WERI-Rb-1 (cell line): ENCODE data around the gene DPF3.

Source experiments
- DNase-seq: peaks from one replicate; pipeline ENCODE4 v3.0.0-alpha.2; 2020
- H3K27ac ChIP-seq: fragments of 250-450 bp; sonication (Bioruptor Pico); 2 replicates; pipeline ENCODE4 v1.5.1; 2020; ENCODE audit warnings: mild to moderate bottlenecking, moderate library complexity
- H3K27me3 ChIP-seq: fragments of 250-450 bp; sonication (Bioruptor Pico); 2 replicates; pipeline ENCODE4 v1.5.1; 2021; ENCODE audit warnings: mild to moderate bottlenecking, low read depth, moderate library complexity; ENCODE audit not compliant: insufficient read depth, severe bottlenecking
- H3K36me3 ChIP-seq: fragments of 250-450 bp; sonication (Bioruptor Pico); 2 replicates; pipeline ENCODE4 v1.5.1; 2020; ENCODE audit warnings: mild to moderate bottlenecking, moderate library complexity
- H3K4me3 ChIP-seq: 2 replicates; pipeline ENCODE4 v1.5.1; 2011; ENCODE audit warnings: low read depth, mild to moderate bottlenecking, control low read depth, low read length
- H3K9me3 ChIP-seq: fragments of 250-450 bp; sonication (Bioruptor Pico); 2 replicates; pipeline ENCODE4 v1.5.1; 2021; ENCODE audit warnings: mild to moderate bottlenecking, moderate library complexity; ENCODE audit not compliant: severe bottlenecking
- CTCF ChIP-seq: IDR thresholded peaks from 2 replicates; pipeline ENCODE4 v1.5.1; 2011; ENCODE audit warnings: low read depth, mild to moderate bottlenecking, control low read depth, inconsistent platforms, low read length

DPF3 gene

DNA sequence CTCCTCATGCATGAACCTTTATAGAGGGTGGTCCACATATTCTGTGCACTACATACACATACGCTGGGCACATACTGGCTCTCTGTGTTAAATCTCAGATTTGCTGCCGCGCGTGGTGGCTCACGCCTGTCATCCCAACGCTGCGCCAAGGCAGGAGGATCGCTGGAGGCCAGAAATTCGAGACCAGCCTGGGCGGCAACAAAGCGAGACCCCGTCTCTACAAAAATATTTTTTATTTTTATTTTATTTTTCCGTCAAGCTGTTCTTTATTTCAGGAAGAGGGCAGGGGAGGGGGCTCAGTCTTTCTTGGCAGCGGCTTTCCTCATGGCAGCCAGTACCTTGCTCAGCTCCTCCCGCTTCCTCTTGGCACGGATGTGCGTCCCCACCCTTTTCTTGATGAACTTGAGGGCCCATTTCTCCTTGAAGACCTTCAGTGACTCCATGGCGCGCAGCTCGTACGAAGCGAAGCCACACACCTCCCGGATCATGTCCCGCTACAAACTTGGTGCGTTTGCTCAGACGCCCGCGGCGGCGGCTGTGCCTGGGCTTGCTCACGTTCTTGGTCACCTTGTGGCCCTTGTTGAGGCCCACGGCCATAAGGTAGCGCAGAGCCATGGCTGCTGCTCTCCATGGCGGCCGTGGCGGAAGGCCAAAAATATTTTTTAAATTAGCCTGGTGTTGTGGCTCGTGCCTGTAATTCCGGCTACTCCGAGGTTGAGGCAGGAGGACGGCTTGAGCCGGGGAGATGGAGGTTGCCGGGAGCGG is 35.6 kb upstream of the DPF3 start:
- TF ChIP-seq CTCF: no peak
- DNase-seq: no peak
- Histone ChIP-seq H3K4me3 (no peak overlapping the region), H3K27ac (no peak overlapping the region), H3K36me3 (peaks cover 3% of the 10 kb centered on the region; the same call in 1 of the 2 replicates), H3K9me3 (no peaks in the 10 kb centered on the region), H3K27me3 (no peaks in the 10 kb centered on the region)

GRCh38 chr14:72928872-72929271 is 35.0 kb upstream of the DPF3 start:
- DNase-seq: no peak

GRCh38 chr14:72926292-72927028 is 32.6 kb upstream of the DPF3 start, which contains the start of gene DCAF4:
Gene DCAF4 (plus strand): TSS chr14:72926464. CDS start chr14:72937979, 11,515 bp downstream.
- Histone ChIP-seq H3K9me3 (no peaks in the 10 kb centered on the region), H3K36me3 (peaks cover 3% of the 10 kb centered on the region; the same call in 1 of the 2 replicates), H3K4me3 (peak within 1 kb of the TSS; percentile 52), H3K27ac (peak within 1 kb of the TSS; percentile 81), H3K27me3 (no peaks in the 10 kb centered on the region)
- peak; percentile 99 for DNase-seq
- no peak for TF ChIP-seq CTCF

More at GRCh38 chr14:72928872-72929271, 35.0 kb upstream of the DPF3 start:
- no peak for TF ChIP-seq CTCF
- Histone ChIP-seq H3K27me3 (no peaks in the 10 kb centered on the region), H3K36me3 (peaks cover 3% of the 10 kb centered on the region; the same call in 1 of the 2 replicates), H3K27ac (no peak overlapping the region), H3K4me3 (no peak overlapping the region), H3K9me3 (no peaks in the 10 kb centered on the region)

- TF ChIP-seq CTCF: no peak
- no peak for DNase-seq
- peak overlapping the region; percentile 52 for H3K4me3 ChIP-seq
- H3K9me3 ChIP-seq: no peaks in the 10 kb centered on the region
- H3K27me3 ChIP-seq: no peaks in the 10 kb centered on the region
- no peak overlapping the region for H3K27ac ChIP-seq
- H3K36me3 ChIP-seq: peaks cover 3% of the 10 kb centered on the region; the same call in 1 of the 2 replicates
Observed at GRCh38 chr14:72925815-72926291, 32.0 kb upstream of the DPF3 start.

GRCh38 chr14:72925171-72925759 is 31.4 kb upstream of the DPF3 start:
- DNase-seq: no peak
- no peak for TF ChIP-seq CTCF
- Histone ChIP-seq H3K9me3 (no peaks in the 10 kb centered on the region), H3K4me3 (peak overlapping the region; percentile 52), H3K36me3 (peaks cover 3% of the 10 kb centered on the region; the same call in 1 of the 2 replicates), H3K27me3 (no peaks in the 10 kb centered on the region), H3K27ac (no peak overlapping the region)
